Endothelial cell of umbilical vein (primary cell): ENCODE data around the gene LCN12. TPM values are rescaled to one million over a fixed set of nuclear protein-coding genes. Genes with fewer than 3 reads are reported as not detected.

Source experiments
- BruUV-seq: library from RNA; stranded (reverse); fragments of 400-500 nt; replicated peaks from 2 replicates; lab custom pipeline; 2021; lab: Mats Ljungman, UMichigan
- CTCF ChIA-PET: fragments of 300-600, 350-600 bp; sonication (Branson Sonifier 250); formaldehyde crosslinking; loops from one replicate; lab custom pipeline; 2021; ENCODE audit warnings: antibody characterized with exemption, inconsistent platforms; lab: Charles Lee
- POLR2A ChIA-PET: fragments of 300-600, 350-600 bp; sonication (Branson Sonifier 250); formaldehyde crosslinking; loops from one replicate; lab custom pipeline; 2021; ENCODE audit warnings: antibody characterized with exemption, inconsistent platforms; lab: Charles Lee
- DNase-seq: peaks from one replicate; pipeline ENCODE4 v3.0.0-alpha.2; 2011; ENCODE audit warnings: low read depth, low spot score
- FAIRE-seq: peaks from 2 replicates; lab custom pipeline; 2011; peaks lifted over from hg19 to GRCh38; lab: Jason Lieb, UNC
- H2AFZ ChIP-seq: 2 replicates; pipeline ENCODE4 v1.6.0; 2012; ENCODE audit warnings: low read depth, low read length, control low read depth, inconsistent platforms
- H3K27ac ChIP-seq: 2 replicates; pipeline ENCODE4 v1.5.1; 2011; ENCODE audit warnings: low read depth, mild to moderate bottlenecking, control low read depth, low read length, moderate library complexity; ENCODE audit not compliant: insufficient read depth
- H3K27me3 ChIP-seq, 2 experiments: 2 replicates each; pipeline versions ENCODE4 v1.6.0 to v1.6.1; 2011; ENCODE audit warnings: low read length in 2 of 2, mixed read lengths in 1 of 2; ENCODE audit not compliant: control insufficient read depth in 2 of 2, insufficient read depth in 2 of 2
- H3K36me3 ChIP-seq, 2 experiments: 2 replicates in 1 of 2; 3 replicates in 1 of 2; pipeline ENCODE4 v1.5.1; 2011; ENCODE audit warnings: low read length in 2 of 2, mild to moderate bottlenecking in 1 of 2, moderate library complexity in 1 of 2; ENCODE audit not compliant: control insufficient read depth in 2 of 2, insufficient read depth in 2 of 2; ENCODE audit errors: extremely low read depth in 1 of 2
- H3K4me1 ChIP-seq: 3 replicates; pipeline ENCODE4 v1.5.1; 2011; ENCODE audit warnings: mild to moderate bottlenecking, low read length; ENCODE audit not compliant: control insufficient read depth, insufficient read depth; ENCODE audit errors: extremely low read depth
- H3K4me2 ChIP-seq: 2 replicates; pipeline ENCODE4 v1.6.1; 2011; ENCODE audit warnings: low read length, control low read depth, mixed read lengths; ENCODE audit not compliant: insufficient read depth
- H3K4me3 ChIP-seq, 3 experiments: fragments of 200-600 bp in 1 of 3; sonication (generic), shearing (Covaris generic) in 1 of 3; replicated peaks in 1 of 3; 2 replicates each; pipeline ENCODE4 v1.5.1; 2011 to 2016; ENCODE audit warnings: control low read depth in 3 of 3, low read length in 3 of 3, mild to moderate bottlenecking in 2 of 3, inconsistent platforms in 1 of 3, low read depth in 1 of 3, moderate library complexity in 1 of 3; ENCODE audit not compliant: insufficient read depth in 1 of 3
- H3K79me2 ChIP-seq: 2 replicates; pipeline ENCODE4 v1.6.0; 2012; ENCODE audit warnings: low read length, inconsistent platforms; ENCODE audit not compliant: control insufficient read depth, insufficient read depth
- H3K9ac ChIP-seq: replicated peaks from 2 replicates; pipeline ENCODE3; 2011; ENCODE audit warnings: low read length, control low read depth; ENCODE audit not compliant: insufficient read depth; ENCODE audit errors: extremely low read depth
- H3K9me1 ChIP-seq: replicated peaks from 3 replicates; pipeline ENCODE4 v1.6.0; 2011; ENCODE audit warnings: mild to moderate bottlenecking, low read length; ENCODE audit not compliant: control insufficient read depth, insufficient read depth; ENCODE audit errors: extremely low read depth
- H3K9me3 ChIP-seq: replicated peaks from 2 replicates; pipeline ENCODE4 v1.5.1; 2012; ENCODE audit warnings: low read length, inconsistent platforms; ENCODE audit not compliant: control insufficient read depth, insufficient read depth
- H4K20me1 ChIP-seq: replicated peaks from 2 replicates; pipeline ENCODE3; 2011; ENCODE audit warnings: mild to moderate bottlenecking, low read length; ENCODE audit not compliant: control insufficient read depth, insufficient read depth; ENCODE audit errors: extremely low read depth
- EZH2 ChIP-seq: IDR thresholded peaks from 2 replicates; pipeline ENCODE4 v1.6.1; 2012; ENCODE audit warnings: borderline replicate concordance, low read depth, mild to moderate bottlenecking, moderate library complexity, low read length, inconsistent platforms; ENCODE audit not compliant: severe bottlenecking
- FOS ChIP-seq: IDR thresholded peaks from 2 replicates; pipeline ENCODE4 v1.6.1; 2011; ENCODE audit warnings: mild to moderate bottlenecking, low read length, moderate library complexity, borderline replicate concordance; ENCODE audit not compliant: insufficient read depth
- GATA2 ChIP-seq: IDR thresholded peaks from 2 replicates; pipeline ENCODE4 v1.7.0; 2011; ENCODE audit warnings: low read depth, mild to moderate bottlenecking, moderate library complexity, mixed read lengths, low read length; ENCODE audit not compliant: insufficient read length, insufficient read depth
- JUN ChIP-seq: IDR thresholded peaks from 2 replicates; pipeline ENCODE4 v1.6.1; 2011; ENCODE audit warnings: borderline replicate concordance, low read depth; ENCODE audit not compliant: insufficient read length, insufficient read depth
- MAX ChIP-seq: IDR thresholded peaks from 2 replicates; pipeline ENCODE4 v1.6.1; 2011; ENCODE audit not compliant: insufficient read depth, insufficient read length
- MYC ChIP-seq: IDR thresholded peaks from one replicate; pipeline ENCODE4 v1.6.1; 2011; ENCODE audit warnings: mild to moderate bottlenecking, low read depth, low read length
- POLR2A ChIP-seq: IDR thresholded peaks from 2 replicates; pipeline ENCODE4 v1.6.1; 2012; ENCODE audit warnings: low read depth, mild to moderate bottlenecking, control low read depth, low read length
- POLR2AphosphoS5 ChIP-seq: IDR thresholded peaks from 2 replicates; pipeline ENCODE4 v1.6.1; 2012; ENCODE audit warnings: low read depth, mild to moderate bottlenecking, control low read depth, low read length, moderate library complexity; ENCODE audit not compliant: insufficient read depth
- dilution Hi-C: fragments of 300-500 bp; cut with MboI; formaldehyde crosslinking; loops from one replicate; pipeline ENCODE4 v1.15.0; 2019; ENCODE audit warnings: low sequenced_read_pairs; ENCODE audit not compliant: extremely low pct_ligation_motif_present
- intact Hi-C: fragments of 100-400 bp; cut with micrococcal nuclease; formaldehyde crosslinking; loops from one replicate; pipeline ENCODE4 v1.10.0; 2022
- polyA plus RNA-seq, 4 experiments: library from polyadenylated mRNA; depleted of rRNA in 3 of 4; stranded (reverse) in 3 of 4; unstranded in 1 of 4; fragments of >200 nt; gene quantifications; 2 replicates each; pipeline versions ENCODE4 v1.2.1 to v1.2.3, GENCODE V29; 2011 to 2012; ENCODE audit warnings: missing spikeins in 1 of 4
- total RNA-seq: library from RNA; stranded (reverse); gene quantifications from 2 replicates; pipeline ENCODE4 v1.2.3, GENCODE V29; 2021
- TF ChIP-seq, protein P1 (sequence below), 2 donors: IDR thresholded peaks; 1 replicate in 1 of 2; 2 replicates in 1 of 2; pipeline ENCODE4 v1.5.1; 2011; ENCODE audit warnings: low read length in 2 of 2, mild to moderate bottlenecking in 2 of 2, moderate library complexity in 2 of 2, control low read depth in 1 of 2, inconsistent platforms in 1 of 2, low read depth in 1 of 2; ENCODE audit not compliant: insufficient read depth in 1 of 2; ENCODE audit errors: extremely low read depth in 1 of 2

LCN12 gene
- total and polyA plus RNA-seq, 2 donors (not counting 3 experiments of a cell fraction or from before 2014, with no cell fraction given), result 0.35 to 0.52 TPM

- no TSS peak for BruUV-seq
- Histone ChIP-seq H3K9ac (no peak overlapping the region), H3K79me2 (no peaks in the 10 kb centered on the region), H3K9me3 (no peaks in the 10 kb centered on the region), H3K36me3 (no peaks in the 10 kb centered on the region), H3K4me3 (no peak overlapping the region), H3K27me3 (no peaks in the 10 kb centered on the region), H3K4me2 (no peak overlapping the region), H4K20me1 (no peaks in the 10 kb centered on the region), H3K9me1 (no peaks in the 10 kb centered on the region), H3K27ac (no peak overlapping the region), H2AFZ (no peak overlapping the region), H3K4me1 (peaks cover 1% of the 10 kb centered on the region)
- DNase-seq (no peak), FAIRE-seq (no peak)
- TF ChIP-seq POLR2AphosphoS5, result no peak
- no peak for TF ChIP-seq GATA2
- TF ChIP-seq FOS, result no peak
- no peak for TF ChIP-seq POLR2A
- no peak for TF ChIP-seq EZH2
- no peak for TF ChIP-seq MAX
- no peak for TF ChIP-seq MYC
- TF ChIP-seq, protein P1, sequence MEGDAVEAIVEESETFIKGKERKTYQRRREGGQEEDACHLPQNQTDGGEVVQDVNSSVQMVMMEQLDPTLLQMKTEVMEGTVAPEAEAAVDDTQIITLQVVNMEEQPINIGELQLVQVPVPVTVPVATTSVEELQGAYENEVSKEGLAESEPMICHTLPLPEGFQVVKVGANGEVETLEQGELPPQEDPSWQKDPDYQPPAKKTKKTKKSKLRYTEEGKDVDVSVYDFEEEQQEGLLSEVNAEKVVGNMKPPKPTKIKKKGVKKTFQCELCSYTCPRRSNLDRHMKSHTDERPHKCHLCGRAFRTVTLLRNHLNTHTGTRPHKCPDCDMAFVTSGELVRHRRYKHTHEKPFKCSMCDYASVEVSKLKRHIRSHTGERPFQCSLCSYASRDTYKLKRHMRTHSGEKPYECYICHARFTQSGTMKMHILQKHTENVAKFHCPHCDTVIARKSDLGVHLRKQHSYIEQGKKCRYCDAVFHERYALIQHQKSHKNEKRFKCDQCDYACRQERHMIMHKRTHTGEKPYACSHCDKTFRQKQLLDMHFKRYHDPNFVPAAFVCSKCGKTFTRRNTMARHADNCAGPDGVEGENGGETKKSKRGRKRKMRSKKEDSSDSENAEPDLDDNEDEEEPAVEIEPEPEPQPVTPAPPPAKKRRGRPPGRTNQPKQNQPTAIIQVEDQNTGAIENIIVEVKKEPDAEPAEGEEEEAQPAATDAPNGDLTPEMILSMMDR (IDR thresholded peaks at IDR 0.05; ENCODE audit: extremely low read depth in 1 of 2, insufficient read depth in 1 of 2, low read depth in 1 of 2, low read length in 2 of 2), result no peak
- TF ChIP-seq JUN, result no peak
- intact Hi-C loops, result no loop called here
- dilution Hi-C loops, result no loop called here
- POLR2A ChIA-PET, result no interaction called here
- CTCF ChIA-PET, result interaction anchor here (1.1 kb wide), 1 partner anchor 42 kb away, joined by 3 read pairs; no protein-coding TSS in a partner anchor
These were observed 3.3 kb downstream of the LCN12 start for GRCh38 chr9:136955202-136955942.
